Stimulated activated CD8-positive, alpha-beta memory T cell treated with anti-CD3 and anti-CD28 coated beads, Interleukin-7, amount 100 ng/mL, for 48 hours (primary cell): ENCODE data around the gene JAG1.
A peak's percentile ranks its signal among the peaks of the same experiment; 100 is the strongest.

ENCODE experiments used
- DNase-seq, 2 donors: peaks; one replicate each; pipeline ENCODE4 v3.0.0-alpha.2; 2020; ENCODE audit warnings: low read depth in 1 of 2; ENCODE audit errors: extremely low read depth in 1 of 2

JAG1 gene

GRCh38 chr20:10699941-10700340 lies 26.1 kb upstream of the JAG1 start:
- no peak for DNase-seq

GRCh38 chr20:10699489-10699888 lies 25.7 kb upstream of the JAG1 start:
- DNase-seq: no peak

- DNase-seq: no peak
These were observed 22.9 kb upstream of the JAG1 start for GRCh38 chr20:10696650-10697049.

GRCh38 chr20:10689385-10689784 lies 15.6 kb upstream of the JAG1 start:
- DNase-seq: no peak

- no peak for DNase-seq
These were observed 14.1 kb upstream of the JAG1 start for GRCh38 chr20:10687895-10688294.

- no peak for DNase-seq
These were observed 12.7 kb upstream of the JAG1 start for GRCh38 chr20:10686356-10687133.

- DNase-seq: no peak
These were observed 9.7 kb upstream of the JAG1 start for GRCh38 chr20:10683537-10683936.

- no peak for DNase-seq
These were observed 9.1 kb upstream of the JAG1 start for GRCh38 chr20:10682939-10683338.

- no peak for DNase-seq
These were observed 7.7 kb upstream of the JAG1 start for GRCh38 chr20:10681494-10681893.

- DNase-seq: no peak
These were observed 6.8 kb upstream of the JAG1 start for GRCh38 chr20:10680571-10680970.

- DNase-seq: no peak
These were observed 5.5 kb upstream of the JAG1 start for GRCh38 chr20:10679269-10679668.

- DNase-seq: no peak
These were observed 2.7 kb upstream of the JAG1 start for GRCh38 chr20:10676518-10676917.

- no peak for DNase-seq
These were observed 1.6 kb upstream of the JAG1 start for GRCh38 chr20:10675450-10675848.

- DNase-seq: no peak
These were observed 1.1 kb upstream of the JAG1 start for GRCh38 chr20:10674684-10675449.

GRCh38 chr20:10673176-10673841 lies 490 bp downstream of the JAG1 start:
- no peak for DNase-seq

- peak; percentile 42 to 45 for DNase-seq
These were observed 1.1 kb downstream of the JAG1 start for GRCh38 chr20:10672624-10673127.

GRCh38 chr20:10671919-10672623 lies 1.7 kb downstream of the JAG1 start:
- no peak for DNase-seq

GRCh38 chr20:10671221-10671918 lies 2.4 kb downstream of the JAG1 start:
- DNase-seq: peak in 1 of 2 donors; percentile 20

- DNase-seq: no peak
These were observed 3.1 kb downstream of the JAG1 start for GRCh38 chr20:10670501-10671220.
